Measurements from ENCODE around the gene PCNX4. TPM values are rescaled to one million over a fixed set of nuclear protein-coding genes. Genes with fewer than 3 reads are reported as not detected.

PCNX4 gene
- total and polyA plus RNA-seq, 8 donors = 9.5 to 24.0 (median 16.1) TPM

DNA sequence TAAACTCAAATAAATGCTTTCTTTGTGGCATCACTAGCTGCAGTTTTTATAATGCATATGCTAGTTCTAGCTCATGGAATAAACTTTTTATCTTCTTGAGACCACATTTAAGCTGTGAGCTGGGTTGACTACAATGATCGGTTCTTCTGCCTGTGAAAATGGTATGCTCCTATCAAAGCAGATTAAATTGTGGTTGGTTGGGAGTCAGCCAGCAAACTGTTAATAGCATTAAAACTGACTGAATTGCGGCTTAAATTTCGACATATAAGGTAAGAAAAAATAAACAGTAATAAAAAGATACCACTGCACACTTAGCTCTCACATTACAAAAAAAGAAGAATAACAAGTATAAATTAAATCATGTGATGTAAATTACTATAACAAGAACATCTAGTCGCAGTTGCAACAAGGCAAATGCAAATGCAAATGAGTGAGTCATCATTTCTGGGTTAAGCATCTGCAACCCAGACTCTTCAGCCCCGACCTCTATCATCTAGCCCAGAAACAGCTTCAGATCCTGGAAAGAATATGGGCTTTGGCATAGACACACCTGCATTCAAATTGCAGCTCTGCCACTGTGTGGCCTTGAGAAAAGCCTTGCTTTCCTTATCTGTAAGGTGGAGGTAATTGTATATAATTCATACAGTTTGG lies 93.3 kb downstream of the PCNX4 start:
- Histone ChIP-seq H3K9me3 (no peaks in the 10 kb centered on the region), H3K36me3 (no peaks in the 10 kb centered on the region), H3K4me1 (no peaks in the 10 kb centered on the region), H3K27ac (no peak overlapping the region), H3K27me3 (no peaks in the 10 kb centered on the region), H3K4me3 (no peak overlapping the region)
- DNase-seq (no peak), ATAC-seq (no peak), FAIRE-seq (no peak)
- 32 to 44% methylated on average over 5 of the region's 5 CpGs for WGBS, 2 donors
- TF ChIP-seq, protein P1, sequence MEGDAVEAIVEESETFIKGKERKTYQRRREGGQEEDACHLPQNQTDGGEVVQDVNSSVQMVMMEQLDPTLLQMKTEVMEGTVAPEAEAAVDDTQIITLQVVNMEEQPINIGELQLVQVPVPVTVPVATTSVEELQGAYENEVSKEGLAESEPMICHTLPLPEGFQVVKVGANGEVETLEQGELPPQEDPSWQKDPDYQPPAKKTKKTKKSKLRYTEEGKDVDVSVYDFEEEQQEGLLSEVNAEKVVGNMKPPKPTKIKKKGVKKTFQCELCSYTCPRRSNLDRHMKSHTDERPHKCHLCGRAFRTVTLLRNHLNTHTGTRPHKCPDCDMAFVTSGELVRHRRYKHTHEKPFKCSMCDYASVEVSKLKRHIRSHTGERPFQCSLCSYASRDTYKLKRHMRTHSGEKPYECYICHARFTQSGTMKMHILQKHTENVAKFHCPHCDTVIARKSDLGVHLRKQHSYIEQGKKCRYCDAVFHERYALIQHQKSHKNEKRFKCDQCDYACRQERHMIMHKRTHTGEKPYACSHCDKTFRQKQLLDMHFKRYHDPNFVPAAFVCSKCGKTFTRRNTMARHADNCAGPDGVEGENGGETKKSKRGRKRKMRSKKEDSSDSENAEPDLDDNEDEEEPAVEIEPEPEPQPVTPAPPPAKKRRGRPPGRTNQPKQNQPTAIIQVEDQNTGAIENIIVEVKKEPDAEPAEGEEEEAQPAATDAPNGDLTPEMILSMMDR (IDR thresholded peaks at IDR 0.05) = no peak
- intact Hi-C loops (cut with DNase I) = loop anchor here in 2 of 3 donors (10.0 kb wide), 2 partner anchors 120 to 220 kb away; no protein-coding TSS in a partner anchor

DNA sequence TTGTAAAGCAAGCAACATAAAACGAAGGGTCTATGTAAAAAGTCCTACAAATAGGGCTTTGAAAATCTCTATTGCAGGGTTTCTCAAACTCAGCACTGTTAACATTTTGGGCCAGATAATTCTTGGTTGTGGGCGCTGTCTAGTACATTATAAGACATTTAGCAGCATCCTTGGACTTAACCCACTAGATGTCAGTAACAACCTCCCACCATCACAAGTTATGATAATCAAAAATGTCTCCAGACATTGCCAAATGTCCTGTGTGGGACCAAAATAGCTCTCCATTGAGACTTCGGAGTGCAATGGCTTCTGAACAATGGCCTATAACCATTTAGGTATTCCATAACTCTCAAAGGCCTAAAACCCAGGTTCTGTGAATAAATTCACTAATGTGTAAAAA lies 96.4 kb downstream of the PCNX4 start:
- H3K27ac ChIP-seq = no peak overlapping the region
- no peak for FAIRE-seq
- no peak for ATAC-seq
- no peak overlapping the region for H3K4me3 ChIP-seq
- no peak for DNase-seq
- TF ChIP-seq, protein P1 (IDR thresholded peaks at IDR 0.05) = no peak
- intact Hi-C loops (cut with DNase I) = loop anchor here in 2 of 3 donors (10.0 kb wide), 2 partner anchors 123 to 223 kb away; no protein-coding TSS in a partner anchor
- H3K36me3 ChIP-seq = no peaks in the 10 kb centered on the region
- H3K4me1 ChIP-seq = no peaks in the 10 kb centered on the region
- H3K27me3 ChIP-seq = no peaks in the 10 kb centered on the region
- H3K9me3 ChIP-seq = no peaks in the 10 kb centered on the region
- WGBS, 2 donors = 51 to 56% methylated on average over 3 of the region's 3 CpGs

DNA sequence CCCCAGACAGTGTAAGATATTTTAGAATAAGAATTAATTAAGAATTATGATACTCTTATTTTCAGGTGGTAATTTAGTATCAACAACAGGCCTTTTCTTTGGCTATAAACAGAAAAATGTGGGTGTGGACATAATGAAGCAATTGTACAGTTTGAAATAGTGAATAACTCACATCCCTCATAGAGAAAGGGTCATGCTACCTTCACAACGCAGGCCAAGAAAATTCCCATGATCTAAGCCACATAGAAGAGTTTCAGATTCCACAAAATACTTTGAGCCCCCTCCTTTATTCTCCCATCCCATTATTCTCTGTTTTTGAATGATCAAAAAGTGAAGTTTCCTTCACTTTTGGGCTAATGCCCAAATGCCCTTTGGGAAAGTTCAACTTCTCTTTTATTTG lies 97.0 kb downstream of the PCNX4 start:
- WGBS, 2 donors = 57 to 65% methylated on average over 1 of the region's 1 CpG

DNA sequence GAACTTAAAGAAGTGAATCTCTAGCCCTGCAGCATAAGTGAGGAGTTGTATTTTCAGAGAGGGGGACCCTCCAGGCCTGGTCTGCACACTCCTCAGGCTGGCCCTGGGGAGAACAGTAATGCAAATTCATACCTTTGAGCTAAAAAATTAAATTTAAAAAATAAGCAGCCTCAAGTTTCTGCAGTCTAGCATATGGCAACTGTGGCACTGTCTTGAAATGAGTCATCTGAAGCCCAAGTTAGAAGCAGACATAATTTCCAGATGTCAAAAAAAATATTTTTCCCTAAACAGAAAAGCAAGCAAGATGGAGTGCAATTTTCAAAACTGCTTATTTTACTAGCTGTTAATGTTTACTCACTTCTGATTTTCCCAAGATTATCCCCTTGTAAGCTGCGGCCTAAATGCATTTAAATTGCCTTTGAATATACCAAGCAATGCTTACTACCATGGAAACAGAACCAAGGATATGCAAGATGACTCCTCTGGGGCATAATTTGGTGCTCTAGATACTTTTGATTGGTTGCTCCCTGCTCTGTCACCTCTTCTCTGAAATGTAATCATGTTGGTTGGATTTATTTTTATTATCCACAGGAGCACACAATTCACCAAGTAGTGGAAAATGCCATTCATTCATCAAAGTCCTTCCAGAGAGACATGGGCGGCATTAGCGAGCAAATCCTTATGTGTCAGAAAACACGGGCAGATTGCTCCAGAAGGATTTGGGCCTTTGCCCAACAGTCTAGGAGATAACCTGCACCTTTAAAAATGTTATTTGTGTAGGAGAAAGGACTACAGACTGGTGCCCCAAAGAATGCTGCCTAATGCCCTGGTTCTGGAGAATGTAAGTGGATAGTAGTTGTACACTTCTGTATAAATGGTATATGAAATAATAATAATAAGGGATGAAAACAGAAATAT lies 98.5 kb downstream of the PCNX4 start:
- WGBS, 2 donors = 73 to 83% methylated on average over 4 of the region's 4 CpGs
- Histone ChIP-seq H3K9me3 (no peaks in the 10 kb centered on the region), H3K27me3 (no peaks in the 10 kb centered on the region), H3K27ac (no peak overlapping the region), H3K4me1 (no peaks in the 10 kb centered on the region), H3K4me3 (no peak overlapping the region), H3K36me3 (no peaks in the 10 kb centered on the region)
- TF ChIP-seq, protein P1 (IDR thresholded peaks at IDR 0.05) = no peak
- intact Hi-C loops (cut with DNase I) = loop anchor here (10.0 kb wide), 2 partner anchors 125 to 225 kb away; no protein-coding TSS in a partner anchor
- ATAC-seq (no peak), DNase-seq (no peak), FAIRE-seq (no peak)

More for the DNA sequence above, 97.0 kb downstream of the PCNX4 start:
- no peaks in the 10 kb centered on the region for H3K4me1 ChIP-seq
- intact Hi-C loops (cut with DNase I) = loop anchor here in 2 of 3 donors (10.0 kb wide), 2 partner anchors 124 to 224 kb away; no protein-coding TSS in a partner anchor
- DNase-seq (no peak), ATAC-seq (no peak), FAIRE-seq (no peak)
- TF ChIP-seq, protein P1 (IDR thresholded peaks at IDR 0.05) = no peak
- H3K27me3 ChIP-seq = no peaks in the 10 kb centered on the region
- H3K4me3 ChIP-seq = no peak overlapping the region
- H3K27ac ChIP-seq = no peak overlapping the region
- H3K9me3 ChIP-seq = no peaks in the 10 kb centered on the region
- H3K36me3 ChIP-seq = no peaks in the 10 kb centered on the region
